BJ (cell line): ENCODE measurements around the gene CPT2. TPM values are rescaled to one million over a fixed set of nuclear protein-coding genes. Genes with fewer than 3 reads are reported as not detected.

Experiments used
- CTCF ChIA-PET: fragments of 350-600 bp; formaldehyde crosslinking; extraction: SDS; loops from one replicate; lab custom pipeline; 2021; ENCODE audit warnings: antibody characterized with exemption, inconsistent platforms; lab: Yijun Ruan, JAX
- POLR2A ChIA-PET: fragments of 300-600 bp; sonication (Branson Sonifier 250); formaldehyde crosslinking; extraction: SDS; loops from one replicate; lab custom pipeline; 2021; ENCODE audit warnings: antibody characterized with exemption; lab: Charles Lee
- DNase-seq: peaks from one replicate; pipeline ENCODE4 v3.0.0-alpha.2; 2011; ENCODE audit warnings: low read depth
- H3K27me3 ChIP-seq: 2 replicates; pipeline ENCODE4 v1.6.0; 2011; ENCODE audit warnings: low read length; ENCODE audit not compliant: control insufficient read depth, insufficient read depth
- H3K36me3 ChIP-seq: 2 replicates; pipeline ENCODE4 v1.5.1; 2011; ENCODE audit warnings: low read length; ENCODE audit not compliant: control insufficient read depth, insufficient read depth
- H3K4me3 ChIP-seq: 2 replicates; pipeline ENCODE4 v1.5.1; 2011; ENCODE audit warnings: low read depth, mild to moderate bottlenecking, control low read depth, low read length
- polyA plus RNA-seq: library from polyadenylated mRNA; depleted of rRNA; stranded (reverse); fragments of >200 nt; gene quantifications from 2 replicates; pipeline ENCODE4 v1.2.3, GENCODE V29; 2011; rRNA removed
- TF ChIP-seq, protein P1 (sequence below): IDR thresholded peaks from 2 replicates; pipeline ENCODE4 v1.5.1; 2011; ENCODE audit warnings: low read depth, mild to moderate bottlenecking, control low read depth, inconsistent platforms, low read length, moderate library complexity; ENCODE audit not compliant: insufficient read depth

CPT2 gene
- polyA plus RNA-seq, 1 experiment, result 20.6 TPM

DNA sequence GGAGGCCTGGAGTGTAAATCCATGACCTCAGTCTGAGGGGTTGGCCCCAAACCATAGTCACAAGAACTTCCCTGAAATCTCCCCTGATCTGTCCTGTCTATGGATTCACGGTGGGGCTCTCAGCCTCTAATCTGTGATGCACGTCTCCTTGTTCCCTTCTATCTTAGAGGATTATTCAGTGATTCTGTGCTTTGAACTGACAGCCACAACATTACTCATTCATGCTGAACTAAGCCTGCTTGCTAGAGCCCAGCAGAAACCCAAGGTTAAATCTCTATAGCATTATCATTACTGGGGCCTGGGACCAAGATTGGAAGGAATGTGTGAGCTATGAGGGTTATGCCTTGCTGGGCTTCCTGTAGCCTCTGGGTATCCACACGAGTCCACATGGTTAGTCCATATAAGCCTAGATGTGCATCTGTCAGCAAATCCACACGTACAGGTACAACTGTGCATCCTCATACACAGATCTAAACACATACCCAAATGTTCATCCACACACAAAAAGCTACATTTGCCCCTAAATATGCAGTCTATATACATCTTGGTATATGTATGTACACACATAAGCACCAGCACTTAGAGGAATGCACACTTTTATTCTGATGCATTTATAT lies 64.1 kb downstream of the CPT2 start:
- Histone ChIP-seq H3K4me3 (no peak overlapping the region), H3K36me3 (peaks cover 10% of the 10 kb centered on the region), H3K27me3 (no peaks in the 10 kb centered on the region)
- ChIA-PET POLR2A (no interaction called here), CTCF (interaction anchor here (0.9 to 1.8 kb wide), 3 partner anchors 14 to 134 kb away, joined by 3 to 4 read pairs (median 3); no protein-coding TSS in a partner anchor)
- TF ChIP-seq, protein P1, sequence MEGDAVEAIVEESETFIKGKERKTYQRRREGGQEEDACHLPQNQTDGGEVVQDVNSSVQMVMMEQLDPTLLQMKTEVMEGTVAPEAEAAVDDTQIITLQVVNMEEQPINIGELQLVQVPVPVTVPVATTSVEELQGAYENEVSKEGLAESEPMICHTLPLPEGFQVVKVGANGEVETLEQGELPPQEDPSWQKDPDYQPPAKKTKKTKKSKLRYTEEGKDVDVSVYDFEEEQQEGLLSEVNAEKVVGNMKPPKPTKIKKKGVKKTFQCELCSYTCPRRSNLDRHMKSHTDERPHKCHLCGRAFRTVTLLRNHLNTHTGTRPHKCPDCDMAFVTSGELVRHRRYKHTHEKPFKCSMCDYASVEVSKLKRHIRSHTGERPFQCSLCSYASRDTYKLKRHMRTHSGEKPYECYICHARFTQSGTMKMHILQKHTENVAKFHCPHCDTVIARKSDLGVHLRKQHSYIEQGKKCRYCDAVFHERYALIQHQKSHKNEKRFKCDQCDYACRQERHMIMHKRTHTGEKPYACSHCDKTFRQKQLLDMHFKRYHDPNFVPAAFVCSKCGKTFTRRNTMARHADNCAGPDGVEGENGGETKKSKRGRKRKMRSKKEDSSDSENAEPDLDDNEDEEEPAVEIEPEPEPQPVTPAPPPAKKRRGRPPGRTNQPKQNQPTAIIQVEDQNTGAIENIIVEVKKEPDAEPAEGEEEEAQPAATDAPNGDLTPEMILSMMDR, result no peak
- no peak for DNase-seq

DNA sequence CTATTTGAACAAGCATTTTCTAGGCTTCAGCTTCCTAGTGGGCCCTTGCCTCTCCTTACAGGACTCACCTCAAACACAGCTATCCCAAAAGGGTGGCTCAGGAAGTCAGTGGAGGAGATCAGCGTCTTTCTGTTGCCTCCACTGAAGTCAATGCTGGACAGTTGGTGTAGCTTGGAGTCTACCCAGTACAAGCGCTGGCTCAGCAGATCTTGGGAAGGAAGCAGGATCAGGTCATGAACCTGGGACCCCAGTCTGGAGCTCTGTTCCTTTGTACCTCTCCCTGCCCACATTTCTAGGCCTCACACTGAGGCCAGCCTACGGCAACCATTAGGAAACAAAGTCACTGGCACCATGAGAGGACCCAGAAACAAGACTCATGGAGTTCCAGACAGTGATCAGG lies 65.4 kb downstream of the CPT2 start:
- DNase-seq, result no peak
- Histone ChIP-seq H3K27me3 (no peaks in the 10 kb centered on the region), H3K4me3 (no peak overlapping the region), H3K36me3 (peaks cover 10% of the 10 kb centered on the region)
- TF ChIP-seq, protein P1, result no peak
- POLR2A ChIA-PET, result no interaction called here
- CTCF ChIA-PET, result interaction anchor here (1.0 to 1.8 kb wide), 3 partner anchors 14 to 132 kb away, joined by 3 to 4 read pairs (median 4); no protein-coding TSS in a partner anchor

Other genes with a start within 250 kb of the CPT2 start
- gene PODN, start 134.6 kb upstream of the CPT2 start, polyA plus RNA-seq, result 54.5 and 107 TPM in 2 replicates
- 0.20 and 0.63 TPM in 2 replicates for gene SLC1A7, start 54.2 kb upstream of the CPT2 start, polyA plus RNA-seq
- 75.8 and 92.5 TPM in 2 replicates for gene CZIB, start 23.8 kb downstream of the CPT2 start, polyA plus RNA-seq
- 3.9 and 24.9 TPM in 2 replicates for gene MAGOH, start 41.7 kb downstream of the CPT2 start, polyA plus RNA-seq
- 10.5 and 18.2 TPM in 2 replicates for gene LRP8, start 131.2 kb downstream of the CPT2 start, polyA plus RNA-seq